Ishikawa (cell line): ENCODE data around the gene PCSK2.

Source experiments
- EGR1 ChIP-seq: IDR thresholded peaks from 2 replicates; pipeline ENCODE4 v1.6.1; 2012
- EP300 ChIP-seq: IDR thresholded peaks from 2 replicates; pipeline ENCODE4 v1.6.1; 2012; ENCODE audit warnings: borderline replicate concordance
- RAD21 ChIP-seq: IDR thresholded peaks from 2 replicates; pipeline ENCODE4 v1.6.1; 2012; ENCODE audit warnings: low read depth
- TAF1 ChIP-seq: IDR thresholded peaks from 2 replicates; pipeline ENCODE4 v1.6.1; 2012; ENCODE audit warnings: low read depth, mild to moderate bottlenecking
- YY1 ChIP-seq: IDR thresholded peaks from 2 replicates; pipeline ENCODE4 v1.6.1; 2012; ENCODE audit warnings: low read depth
- TF ChIP-seq, protein P1 (sequence below): IDR thresholded peaks from 2 replicates; pipeline ENCODE4 v1.6.1; 2012; ENCODE audit warnings: low read depth, mild to moderate bottlenecking

DNA sequence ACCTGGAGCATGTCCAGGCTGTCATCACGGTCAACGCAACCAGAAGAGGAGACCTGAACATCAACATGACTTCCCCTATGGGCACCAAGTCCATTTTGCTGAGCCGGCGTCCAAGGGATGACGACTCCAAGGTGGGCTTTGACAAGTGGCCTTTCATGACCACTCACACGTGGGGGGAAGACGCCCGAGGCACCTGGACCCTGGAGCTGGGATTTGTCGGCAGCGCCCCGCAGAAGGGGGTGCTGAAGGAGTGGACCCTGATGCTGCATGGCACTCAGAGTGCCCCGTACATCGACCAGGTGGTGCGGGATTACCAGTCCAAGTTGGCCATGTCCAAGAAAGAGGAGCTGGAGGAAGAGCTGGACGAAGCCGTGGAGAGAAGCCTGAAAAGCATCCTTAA, 254.8 kb downstream of the PCSK2 start:
- TF ChIP-seq EP300 (no peak), RAD21 (no peak), YY1 (no peak), TAF1 (no peak), EGR1 (no peak)
- TF ChIP-seq, protein P1, sequence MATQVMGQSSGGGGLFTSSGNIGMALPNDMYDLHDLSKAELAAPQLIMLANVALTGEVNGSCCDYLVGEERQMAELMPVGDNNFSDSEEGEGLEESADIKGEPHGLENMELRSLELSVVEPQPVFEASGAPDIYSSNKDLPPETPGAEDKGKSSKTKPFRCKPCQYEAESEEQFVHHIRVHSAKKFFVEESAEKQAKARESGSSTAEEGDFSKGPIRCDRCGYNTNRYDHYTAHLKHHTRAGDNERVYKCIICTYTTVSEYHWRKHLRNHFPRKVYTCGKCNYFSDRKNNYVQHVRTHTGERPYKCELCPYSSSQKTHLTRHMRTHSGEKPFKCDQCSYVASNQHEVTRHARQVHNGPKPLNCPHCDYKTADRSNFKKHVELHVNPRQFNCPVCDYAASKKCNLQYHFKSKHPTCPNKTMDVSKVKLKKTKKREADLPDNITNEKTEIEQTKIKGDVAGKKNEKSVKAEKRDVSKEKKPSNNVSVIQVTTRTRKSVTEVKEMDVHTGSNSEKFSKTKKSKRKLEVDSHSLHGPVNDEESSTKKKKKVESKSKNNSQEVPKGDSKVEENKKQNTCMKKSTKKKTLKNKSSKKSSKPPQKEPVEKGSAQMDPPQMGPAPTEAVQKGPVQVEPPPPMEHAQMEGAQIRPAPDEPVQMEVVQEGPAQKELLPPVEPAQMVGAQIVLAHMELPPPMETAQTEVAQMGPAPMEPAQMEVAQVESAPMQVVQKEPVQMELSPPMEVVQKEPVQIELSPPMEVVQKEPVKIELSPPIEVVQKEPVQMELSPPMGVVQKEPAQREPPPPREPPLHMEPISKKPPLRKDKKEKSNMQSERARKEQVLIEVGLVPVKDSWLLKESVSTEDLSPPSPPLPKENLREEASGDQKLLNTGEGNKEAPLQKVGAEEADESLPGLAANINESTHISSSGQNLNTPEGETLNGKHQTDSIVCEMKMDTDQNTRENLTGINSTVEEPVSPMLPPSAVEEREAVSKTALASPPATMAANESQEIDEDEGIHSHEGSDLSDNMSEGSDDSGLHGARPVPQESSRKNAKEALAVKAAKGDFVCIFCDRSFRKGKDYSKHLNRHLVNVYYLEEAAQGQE: no peak
